ENCODE results near the gene ARSG. TPM values are rescaled to one million over a fixed set of nuclear protein-coding genes. Genes with fewer than 3 reads are reported as not detected.
"Not testable (repeated sequence)": the region's sequence is repeated elsewhere in the genome, so short reads cannot be mapped to it uniquely, and the experiment has no call there.

Gene ARSG
- total and polyA plus RNA-seq, 12 donors, result 0.95 to 6.2 (median 3.5) TPM

DNA sequence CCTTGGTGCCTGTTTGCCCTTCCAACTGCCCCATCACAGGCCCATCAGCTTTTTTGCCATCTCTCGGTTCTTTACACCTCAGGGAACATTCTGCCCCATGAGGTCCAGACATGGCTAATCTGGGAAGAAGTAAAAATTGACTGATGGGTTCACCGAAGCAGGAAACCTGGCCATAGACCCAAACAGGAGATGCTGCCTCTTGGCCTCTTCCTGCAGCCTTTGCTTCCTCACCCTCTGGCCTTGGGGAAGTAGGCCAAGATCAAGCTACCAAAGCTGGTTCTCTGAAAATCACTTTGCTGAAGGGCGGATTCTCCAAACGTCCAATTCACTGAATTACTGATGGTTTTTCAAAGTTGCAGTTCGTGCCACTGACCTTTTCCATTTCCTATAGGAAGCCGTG is 56.1 kb downstream of the ARSG start:
- no peak for ATAC-seq
- Histone ChIP-seq H3K4me3 (no peak overlapping the region), H3K4me1 (peaks cover 0 to 65% (median 0%) of the 10 kb centered on the region in 9 donors), H3K27me3 (no peaks in the 10 kb centered on the region), H3K36me3 (no peaks in the 10 kb centered on the region), H3K9me3 (no peaks in the 10 kb centered on the region), H3K27ac (peak overlapping the region in 2 of 10 donors; percentile 55 to 87)
- WGBS, 2 donors, result 74 to 76% methylated on average over 6 of the region's 6 CpGs
- intact Hi-C loops (cut with DNase I), result no loop called here
- no peak for TF ChIP-seq CTCF (IDR thresholded peaks at IDR 0.05)
- no peak for DNase-seq

DNA sequence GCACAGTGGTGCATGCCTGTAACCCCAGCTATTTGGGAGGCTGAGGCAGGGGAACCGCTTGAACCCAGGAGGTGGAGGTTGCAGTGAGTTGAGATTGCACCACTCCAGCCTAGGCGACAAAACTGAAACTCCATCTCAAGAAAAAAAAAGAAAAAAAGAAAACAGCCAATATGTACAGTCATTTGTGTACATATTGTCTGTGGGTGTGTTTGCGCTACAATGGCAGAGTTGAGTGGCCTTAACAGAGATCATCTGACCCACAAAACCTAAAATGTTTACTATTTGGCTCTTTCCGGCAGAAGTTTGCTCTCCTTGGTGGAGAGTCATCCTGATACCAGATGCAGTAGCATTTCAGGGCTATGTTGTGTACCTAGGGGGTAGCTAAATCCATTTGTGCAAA is 57.9 kb downstream of the ARSG start:
- no peak for TF ChIP-seq CTCF (IDR thresholded peaks at IDR 0.05)
- Histone ChIP-seq H3K4me3 (no peak overlapping the region), H3K9me3 (no peaks in the 10 kb centered on the region), H3K27me3 (no peaks in the 10 kb centered on the region), H3K36me3 (no peaks in the 10 kb centered on the region), H3K27ac (no peak overlapping the region), H3K4me1 (peaks cover 0 to 76% (median 0%) of the 10 kb centered on the region in 9 donors)
- DNase-seq (no peak), ATAC-seq (no peak)
- 86 to 98% methylated on average over 4 of the region's 4 CpGs for WGBS, 2 donors
- intact Hi-C loops (cut with DNase I), result no loop called here

DNA sequence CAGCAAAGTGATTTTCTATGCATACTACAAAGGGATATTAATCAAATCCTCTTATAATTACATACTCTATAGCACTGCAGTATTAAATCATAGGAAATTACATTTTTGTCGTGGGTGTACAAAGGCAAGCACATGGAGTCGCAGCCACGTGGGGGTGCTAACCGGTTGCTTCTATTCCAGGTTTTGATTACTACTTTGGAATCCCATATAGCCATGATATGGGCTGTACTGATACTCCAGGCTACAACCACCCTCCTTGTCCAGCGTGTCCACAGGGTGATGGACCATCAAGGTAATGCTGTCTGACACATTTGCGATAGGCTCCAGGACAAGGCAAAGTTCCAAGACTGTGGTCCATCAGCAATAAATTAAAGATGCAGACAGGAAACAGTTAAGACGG is 60.1 kb downstream of the ARSG start:
- intact Hi-C loops (cut with DNase I), result loop anchor here in 2 of 10 donors (5.0 to 10.0 kb wide), 3 partner anchors 46 to 83 kb away; no protein-coding TSS in a partner anchor
- no peaks in the 10 kb centered on the region for H3K9me3 ChIP-seq

DNA sequence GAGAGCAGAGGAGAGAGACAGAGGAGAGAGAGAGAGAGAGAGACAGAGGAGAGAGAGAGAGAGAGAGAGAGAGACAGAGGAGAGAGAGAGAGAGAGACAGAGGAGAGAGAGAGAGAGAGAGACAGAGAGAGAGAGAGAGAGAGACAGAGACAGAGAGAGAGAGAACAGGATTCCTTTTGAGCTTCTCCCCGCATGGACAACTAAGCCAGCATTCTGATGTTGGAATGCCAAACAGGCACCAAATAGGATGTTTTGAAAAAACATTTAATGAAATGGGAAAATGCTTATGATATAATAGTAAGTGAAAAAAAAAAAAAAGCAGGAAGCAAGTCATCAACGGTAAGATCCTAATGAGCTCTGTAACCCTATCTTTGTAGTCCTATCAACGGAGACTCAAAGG is 60.7 kb downstream of the ARSG start:
- Histone ChIP-seq H3K27me3 (no peaks in the 10 kb centered on the region), H3K9me3 (no peaks in the 10 kb centered on the region), H3K4me3 (no peak overlapping the region), H3K36me3 (no peaks in the 10 kb centered on the region), H3K4me1 (peaks cover 0 to 76% (median 0%) of the 10 kb centered on the region in 9 donors), H3K27ac (no peak overlapping the region)
- TF ChIP-seq CTCF (IDR thresholded peaks at IDR 0.05), result no peak
- ATAC-seq, result no peak
- intact Hi-C loops (cut with DNase I), result loop anchor here in 2 of 10 donors (5.0 to 10.0 kb wide), 3 partner anchors 45 to 83 kb away; no protein-coding TSS in a partner anchor
- WGBS, 2 donors, result 57 to 64% methylated on average over 3 of the region's 3 CpGs
- DNase-seq, result no peak

More for the DNA sequence above, 60.1 kb downstream of the ARSG start:
- TF ChIP-seq CTCF (IDR thresholded peaks at IDR 0.05), result peak in 7 of 9 donors; percentile 16 to 58 (median 38)
- WGBS, 2 donors, result 65 to 69% methylated on average over 7 of the region's 7 CpGs
- no peak overlapping the region for H3K27ac ChIP-seq
- H3K27me3 ChIP-seq, result no peaks in the 10 kb centered on the region
- no peaks in the 10 kb centered on the region for H3K36me3 ChIP-seq
- H3K4me1 ChIP-seq, result peaks cover 0 to 76% (median 0%) of the 10 kb centered on the region in 9 donors
- DNase-seq, result peak in 1 of 2 donors; percentile 24
- ATAC-seq, result peak in 3 of 8 donors; percentile 34 to 63 (median 42)
- H3K4me3 ChIP-seq, result no peak overlapping the region

- peaks cover 0 to 75% (median 0%) of the 10 kb centered on the region in 9 donors for H3K4me1 ChIP-seq
- not testable (repeated sequence) for ATAC-seq, H3K27ac ChIP-seq, DNase-seq, H3K27me3 ChIP-seq, H3K9me3 ChIP-seq, H3K36me3 ChIP-seq, H3K4me3 ChIP-seq
- WGBS, 2 donors, result 96 to 97% methylated on average over 9 of the region's 9 CpGs
- intact Hi-C loops (cut with DNase I), result loop anchor here in 2 of 10 donors (5.0 to 10.0 kb wide), 3 partner anchors 45 to 82 kb away; no protein-coding TSS in a partner anchor
These were observed 61.4 kb downstream of the ARSG start for GRCh38 chr17:68352671-68353070.
